Fibroblast of skin of right quadriceps (primary cell): ENCODE results near the gene LPAR2.

Experiments
- DNase-seq: peaks from one replicate; pipeline ENCODE4 v3.0.0-alpha.2; 2013

Gene LPAR2

GRCh38 chr19:19652482-19653295 is 24.7 kb upstream of the LPAR2 start:
- DNase-seq: no peak

DNA sequence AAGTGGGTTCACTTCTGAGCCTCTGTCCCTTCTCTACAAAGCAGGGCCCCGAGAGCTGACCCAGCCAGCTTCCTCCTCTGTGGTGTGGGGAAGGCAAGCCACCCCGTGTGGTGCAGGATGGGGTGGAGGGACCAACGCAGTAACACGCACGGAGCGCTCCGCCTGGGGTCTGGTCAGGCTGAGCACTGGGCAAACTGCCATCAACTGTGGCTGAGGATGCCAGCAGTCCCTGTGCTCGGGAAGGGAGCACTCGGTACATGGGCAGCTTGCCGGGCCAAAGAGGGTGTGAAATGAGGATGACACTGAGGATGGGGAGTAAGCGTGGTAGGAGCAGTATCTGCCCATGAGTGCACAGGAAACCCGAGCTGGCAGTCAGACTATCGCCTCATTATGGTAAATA is 23.1 kb upstream of the LPAR2 start:
- DNase-seq: no peak

DNA sequence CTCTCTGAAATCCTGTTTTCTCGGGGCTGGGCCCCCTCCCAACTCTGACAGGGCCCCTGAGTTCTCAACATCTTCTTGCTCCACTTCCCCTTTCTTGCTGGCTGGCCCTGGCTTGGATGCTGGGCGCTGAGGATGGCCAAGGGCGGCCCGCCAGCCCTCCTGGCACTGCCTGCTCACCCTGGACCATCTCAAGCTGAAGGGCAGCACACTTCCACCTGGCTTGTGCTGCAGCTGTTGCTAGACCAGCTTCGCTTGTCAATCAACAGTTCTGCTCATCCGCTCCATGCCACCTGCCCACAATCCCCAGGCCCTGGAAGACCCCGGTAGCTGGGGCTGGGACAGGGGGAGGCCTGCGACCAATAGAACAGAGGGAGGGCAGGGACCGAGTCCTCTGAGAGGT is 22.3 kb upstream of the LPAR2 start:
- DNase-seq: no peak

GRCh38 chr19:19649580-19649995 is 21.6 kb upstream of the LPAR2 start:
- no peak for DNase-seq

DNA sequence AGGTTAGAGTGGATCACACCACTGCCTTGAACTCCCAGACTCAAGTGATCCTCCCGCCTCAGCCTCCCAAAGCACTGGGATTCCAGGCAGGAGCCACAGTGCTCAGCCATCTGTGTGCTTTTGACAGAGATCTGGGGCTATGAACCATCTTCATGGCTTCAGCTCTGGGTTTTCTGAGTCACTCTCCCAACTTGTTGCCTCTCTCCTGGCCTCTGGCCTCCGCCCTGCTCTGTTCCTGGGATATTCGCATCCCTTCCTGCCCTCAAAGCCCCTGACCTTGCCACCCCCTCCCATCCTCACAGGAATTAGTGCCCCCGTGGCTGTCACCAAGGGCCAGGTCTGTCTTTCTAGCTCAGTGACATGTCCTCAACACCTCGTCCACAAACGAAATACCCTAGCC is 21.1 kb upstream of the LPAR2 start:
- DNase-seq: no peak

GRCh38 chr19:19647037-19647835 is 19.2 kb upstream of the LPAR2 start:
- no peak for DNase-seq

- DNase-seq: no peak
Measured at GRCh38 chr19:19645233-19645870, 17.3 kb upstream of the LPAR2 start.

- no peak for DNase-seq
Measured at GRCh38 chr19:19644054-19644388, 16.0 kb upstream of the LPAR2 start.

DNA sequence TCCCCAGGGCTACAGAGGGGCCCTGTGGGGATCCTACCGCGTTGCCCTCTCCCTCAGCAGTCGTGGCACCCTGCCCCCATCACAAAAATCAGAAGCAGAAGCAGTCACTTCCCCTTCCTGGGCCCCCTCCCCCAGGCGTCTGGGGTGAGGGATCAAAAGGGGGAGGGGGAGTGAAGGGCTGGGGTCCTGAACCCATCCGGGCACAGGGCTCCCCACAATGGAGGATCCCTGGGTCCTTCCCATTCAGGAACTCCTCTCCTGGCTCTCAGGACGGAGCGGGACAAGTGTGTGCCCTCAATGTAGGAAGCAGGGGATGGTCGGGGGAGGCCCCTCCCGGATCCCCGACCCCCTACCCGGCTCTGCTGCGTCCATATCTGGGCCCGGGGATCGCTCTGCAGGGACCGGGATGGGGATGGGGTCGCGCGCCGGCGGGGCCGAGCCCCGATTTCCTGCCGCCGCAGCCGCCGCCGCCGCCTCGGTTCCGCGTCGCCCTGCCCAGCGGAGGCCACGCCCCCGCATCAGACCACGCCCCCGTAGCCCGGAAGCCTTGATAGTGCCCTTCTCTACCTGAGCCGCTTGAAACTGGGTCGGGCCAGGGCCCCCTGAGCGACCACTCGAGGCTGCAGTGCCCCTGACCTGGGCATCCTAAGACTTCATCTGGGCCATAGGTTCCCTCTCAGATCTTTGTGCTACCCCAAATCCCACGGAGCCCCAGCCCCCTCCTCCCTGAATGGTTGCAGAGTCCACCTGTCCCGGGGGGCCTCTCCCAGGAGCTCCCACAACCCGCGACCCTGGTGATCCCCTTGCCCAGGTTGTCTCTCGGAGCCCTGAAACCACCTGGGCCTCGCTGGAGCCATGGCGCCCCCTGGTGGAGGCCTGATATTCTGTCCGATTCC is 15.4 kb upstream of the LPAR2 start, which contains the start of gene GMIP:
GMIP (minus strand) TSS at position 500 of the 896 bp plus-strand sequence; CDS start at position 372, 128 bp downstream.
- peak; percentile 44 for DNase-seq

GRCh38 chr19:19642506-19643157 is 14.6 kb upstream of the LPAR2 start:
- peak; percentile 13 for DNase-seq

- DNase-seq: no peak
Measured at GRCh38 chr19:19637523-19638251, 9.7 kb upstream of the LPAR2 start.

- DNase-seq: no peak
Measured at GRCh38 chr19:19637186-19637522, 9.1 kb upstream of the LPAR2 start.

DNA sequence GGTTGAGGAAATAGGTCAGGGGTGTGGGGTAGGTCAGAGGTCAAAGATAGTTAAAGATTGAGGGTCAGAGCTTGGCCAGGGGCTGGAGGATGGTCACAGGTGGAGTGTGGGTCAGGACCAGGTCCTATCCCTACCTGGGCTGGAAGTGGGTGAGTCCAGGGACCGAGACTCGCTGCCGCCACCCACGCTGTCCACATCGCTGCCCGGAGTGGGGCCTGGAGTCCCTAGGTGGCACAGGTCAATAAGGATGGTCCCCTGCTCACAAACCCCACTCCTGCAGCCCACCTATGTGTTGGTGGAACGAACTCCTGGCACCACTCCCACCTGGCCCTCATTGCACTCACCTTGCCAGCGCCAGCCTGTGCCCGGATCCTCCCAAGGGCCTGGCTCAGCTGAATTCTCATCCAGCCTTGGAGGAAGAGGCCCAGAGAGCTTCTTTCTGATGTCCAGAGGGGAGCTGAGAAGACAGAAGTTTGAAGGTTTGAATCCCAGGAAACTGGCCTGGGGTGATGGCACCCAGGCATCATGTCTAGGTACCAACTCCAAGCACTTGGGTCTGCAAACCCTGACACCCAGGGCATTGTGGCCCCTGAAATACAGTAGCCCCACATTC is 8.7 kb upstream of the LPAR2 start:
- DNase-seq: no peak

- no peak for DNase-seq
Measured at GRCh38 chr19:19635313-19635702, 7.3 kb upstream of the LPAR2 start.

GRCh38 chr19:19634516-19635312 is 6.7 kb upstream of the LPAR2 start:
- no peak for DNase-seq

- DNase-seq: no peak
Measured at GRCh38 chr19:19633711-19634515, 5.9 kb upstream of the LPAR2 start.

- DNase-seq: no peak
Measured at GRCh38 chr19:19632661-19633060, 4.6 kb upstream of the LPAR2 start.

GRCh38 chr19:19631346-19631745 is 3.3 kb upstream of the LPAR2 start:
- no peak for DNase-seq

DNA sequence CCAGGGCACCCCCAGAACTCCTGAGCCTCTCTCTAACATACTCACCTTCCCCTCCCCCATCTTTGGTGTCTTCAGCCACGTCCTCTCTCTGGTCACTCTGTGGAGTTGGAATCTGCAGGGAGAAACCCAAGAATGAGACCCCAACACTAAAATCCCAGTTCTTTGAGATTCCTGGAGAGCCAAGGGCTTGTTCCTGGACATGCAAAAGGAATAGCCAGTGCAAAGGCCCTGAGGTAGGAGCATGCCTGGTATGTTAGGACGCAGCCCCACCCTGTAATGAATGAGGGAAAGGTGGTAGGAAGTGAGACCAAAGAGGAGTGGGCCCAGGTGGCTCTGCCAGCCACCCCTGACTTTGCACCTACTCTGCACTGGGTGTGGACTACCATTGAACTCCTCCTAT is 2.4 kb upstream of the LPAR2 start:
- no peak for DNase-seq
